Muscle of back (tissue), 11 donors: ENCODE data around the gene UPF2. TPM values are rescaled to one million over a fixed set of nuclear protein-coding genes. Genes with fewer than 3 reads are reported as not detected.

Source experiments
- DNase-seq, 3 donors: peaks; one replicate each; pipeline versions ENCODE4 v3.0.0 to v3.0.0-alpha.2; 2013
- polyA plus RNA-seq, 10 donors: library from polyadenylated mRNA; unstranded; fragments of 120-200 nt; gene quantifications; one replicate each; pipeline ENCODE4 v1.2.1, GENCODE V29; 2013; ENCODE audit not compliant: insufficient read length in 10 of 10

Gene UPF2
- polyA plus RNA-seq, 10 donors, result 15.5 to 25.5 (median 20.3) TPM

GRCh38 chr10:11884706-11885423, 157.7 kb downstream of the UPF2 start:
- no peak for DNase-seq

DNA sequence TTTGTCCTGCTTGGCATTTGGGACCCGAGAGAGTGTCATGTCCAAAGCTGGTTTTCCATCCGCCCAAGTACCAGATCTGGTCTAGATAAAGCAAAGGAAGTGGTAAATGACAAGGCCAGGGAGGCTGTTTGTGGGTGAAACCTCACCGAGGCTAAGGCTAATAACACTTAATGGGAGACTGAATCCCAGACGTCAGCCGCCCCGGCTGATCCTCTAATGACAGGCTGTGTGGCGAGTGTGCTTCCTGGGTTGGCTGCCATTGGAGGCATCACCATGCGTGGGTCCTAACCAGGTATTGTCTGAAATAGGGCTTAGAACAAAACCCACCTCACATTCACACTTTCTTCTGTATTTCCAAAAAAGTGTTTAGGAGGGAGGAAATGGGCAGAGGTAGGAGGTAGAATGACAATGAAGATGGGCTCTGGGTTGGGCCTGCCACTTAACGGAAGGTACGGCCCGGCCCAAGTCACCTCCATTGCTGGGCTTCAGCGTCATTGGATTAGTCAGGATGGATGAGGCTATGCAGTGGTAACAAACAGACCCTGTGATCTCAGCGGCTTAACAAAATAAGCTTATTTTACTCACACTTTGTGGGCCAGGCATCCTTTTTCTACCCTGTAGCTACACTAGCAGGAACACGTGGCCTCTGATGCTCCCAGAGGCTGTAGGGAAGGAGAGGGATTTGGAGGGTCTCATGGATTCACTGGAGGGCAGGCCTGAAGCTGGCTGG, 159.8 kb downstream of the UPF2 start:
- DNase-seq, result no peak

GRCh38 chr10:11881477-11882417, 160.9 kb downstream of the UPF2 start:
- DNase-seq, result no peak

DNA sequence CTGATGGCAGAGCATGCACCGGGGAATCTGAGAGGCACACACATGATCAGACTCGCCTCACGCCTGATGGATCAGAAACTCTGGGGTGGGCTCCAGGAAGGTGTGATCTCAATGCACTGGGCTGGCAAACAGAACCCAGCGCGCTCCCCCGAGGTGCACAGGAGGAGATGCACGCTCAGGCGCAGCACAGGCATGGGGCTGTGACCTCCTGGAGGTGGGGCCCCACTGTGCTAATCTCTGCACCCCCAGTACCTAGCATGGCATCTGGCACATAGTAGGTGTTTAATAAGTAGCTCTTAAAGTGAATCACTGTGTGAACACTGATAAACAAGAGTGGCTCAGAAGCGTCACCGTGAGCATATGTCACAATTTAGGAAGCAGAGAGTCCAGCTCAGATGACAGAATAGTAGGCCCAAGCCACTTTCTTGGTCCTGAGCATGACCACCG, 161.6 kb downstream of the UPF2 start:
- DNase-seq, result no peak

GRCh38 chr10:11880151-11881029, 162.2 kb downstream of the UPF2 start:
- DNase-seq, result no peak

- DNase-seq, result no peak
Observed at GRCh38 chr10:11879387-11880094, 163.1 kb downstream of the UPF2 start.

DNA sequence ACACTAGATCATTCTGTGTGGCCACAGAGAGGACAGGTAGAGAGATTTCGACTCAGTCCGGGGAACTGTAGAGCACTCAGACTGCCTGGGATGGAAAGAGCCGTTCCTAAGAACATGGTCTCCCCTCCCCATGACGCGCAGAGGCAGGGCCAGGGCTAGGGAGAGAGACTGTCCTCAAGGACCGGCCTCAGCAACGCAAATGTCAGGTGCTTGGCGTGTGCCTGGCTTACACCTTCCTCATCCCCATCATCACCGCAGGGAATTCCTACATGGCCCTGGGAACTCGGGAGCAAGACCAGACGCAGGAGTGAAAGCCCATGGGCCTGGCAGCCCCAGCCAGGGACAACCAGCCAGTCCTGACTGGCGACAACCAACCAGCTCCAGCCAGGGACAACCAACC, 163.8 kb downstream of the UPF2 start:
- no peak for DNase-seq

GRCh38 chr10:11877591-11877905, 165.1 kb downstream of the UPF2 start:
- no peak for DNase-seq

- DNase-seq, result no peak
Observed at GRCh38 chr10:11876805-11877590, 165.6 kb downstream of the UPF2 start.

GRCh38 chr10:11876324-11876723, 166.3 kb downstream of the UPF2 start:
- no peak for DNase-seq

- DNase-seq, result peak; percentile 41 to 59 (median 58)
Observed at GRCh38 chr10:11875494-11876281, 166.9 kb downstream of the UPF2 start.

DNA sequence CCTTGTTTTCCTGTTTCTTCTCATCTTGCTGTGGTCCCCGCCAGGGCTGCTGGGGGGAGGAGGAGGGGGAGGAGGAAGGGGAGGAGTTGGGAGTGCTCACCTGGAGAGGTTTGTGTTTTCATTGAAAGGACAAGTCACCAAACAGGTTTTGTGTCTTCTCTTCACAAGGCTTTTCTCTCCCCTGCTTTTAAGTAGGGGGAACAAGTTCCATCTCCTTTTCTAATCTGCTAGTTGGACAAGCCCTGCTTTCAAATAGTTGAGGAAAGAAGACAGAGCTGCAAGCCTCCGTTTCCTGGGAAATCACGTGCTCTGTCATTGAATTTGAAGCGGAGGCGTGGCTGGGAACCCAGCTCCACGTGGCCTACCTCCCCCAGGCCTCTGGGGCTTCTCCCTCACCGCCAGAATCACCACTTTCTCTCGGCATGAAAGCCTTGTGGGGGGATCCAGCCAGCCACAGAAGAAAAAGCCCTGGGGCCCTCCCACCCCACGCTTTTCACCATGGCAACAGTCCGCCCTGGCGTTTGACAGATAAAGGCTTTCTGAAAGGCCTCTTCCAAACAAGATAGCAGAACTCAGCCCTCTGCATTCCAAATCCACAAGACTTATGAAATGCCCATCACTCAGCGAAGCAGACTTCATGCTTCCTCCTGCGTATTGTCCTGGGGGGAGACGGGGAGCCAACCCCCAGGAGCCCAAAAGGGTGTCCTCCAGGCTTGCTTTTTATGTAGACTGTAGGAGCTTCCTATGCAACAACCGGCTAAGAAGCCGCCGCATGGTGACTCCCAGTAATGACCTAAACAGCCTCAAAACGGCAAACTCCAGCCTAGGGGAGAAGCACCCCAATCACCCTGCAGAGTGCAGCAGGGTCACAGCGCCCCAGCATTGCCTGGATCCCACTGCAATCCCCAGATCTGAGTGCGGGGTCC, 167.8 kb downstream of the UPF2 start:
- DNase-seq, result peak; percentile 26 to 75 (median 27)

DNA sequence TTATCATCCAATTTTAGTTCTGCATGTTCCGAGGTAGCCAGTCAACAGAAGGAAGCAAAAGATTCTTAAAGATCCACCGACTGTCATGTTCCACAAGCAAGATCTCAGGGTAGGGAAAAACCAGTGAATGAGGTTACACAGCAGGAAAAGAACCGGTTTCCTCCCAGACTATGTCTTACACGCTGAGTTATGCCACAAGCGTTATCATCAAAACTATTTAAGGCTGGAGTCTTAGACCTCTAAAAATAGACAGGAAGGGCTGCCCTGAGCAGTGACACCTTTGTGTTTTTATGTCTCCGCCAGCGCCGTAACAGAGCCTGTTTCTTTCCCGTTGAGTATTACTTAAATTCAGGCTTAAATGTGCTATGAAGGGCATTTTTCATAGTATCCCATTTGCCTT, 171.1 kb downstream of the UPF2 start:
- DNase-seq, result no peak

- DNase-seq, result no peak
Observed at GRCh38 chr10:11870900-11871400, 171.7 kb downstream of the UPF2 start.

- DNase-seq, result no peak
Observed at GRCh38 chr10:11870461-11870780, 172.2 kb downstream of the UPF2 start.
